Measurements from ENCODE around the gene DHX32. TPM values are rescaled to one million over a fixed set of nuclear protein-coding genes. Genes with fewer than 3 reads are reported as not detected.
A peak's percentile ranks its signal among the peaks of the same experiment; 100 is the strongest.

Gene DHX32
- total and polyA plus RNA-seq, 2 of the 4 experiments (the other 2 are of a cell fraction), result 15.6 to 27.8 TPM

- Histone ChIP-seq H3K9me3 (ENCODE audit: control insufficient read depth, insufficient read depth, low read length) (no peaks in the 10 kb centered on the region), H4K91ac (ENCODE audit: insufficient read depth, low read depth, low read length) (no peak overlapping the region), H3K56ac (ENCODE audit: extremely low read depth, insufficient read depth, low read length) (no peak overlapping the region), H2BK20ac (ENCODE audit: low read depth, low read length) (no peak overlapping the region), H3K18ac (ENCODE audit: low read depth, low read length) (no peak overlapping the region), H2AK5ac (ENCODE audit: low read depth, low read length) (no peak overlapping the region), H3K9me1 (ENCODE audit: insufficient read depth, low read length) (peaks cover 6% of the 10 kb centered on the region; the same call in 1 of the 2 replicates), H2AK9ac (replicated peaks; ENCODE audit: low read depth, low read length, poor library complexity) (no peak overlapping the region), H3K36me3 (ENCODE audit: control insufficient read depth, insufficient read depth, low read length) (peaks cover 50% of the 10 kb centered on the region), H4K5ac (ENCODE audit: low read depth, low read length) (no peak overlapping the region), H3K4me3 (ENCODE audit: insufficient read depth, low read depth, low read length) (no peak overlapping the region), H3K14ac (replicated peaks; ENCODE audit: low read depth, low read length) (no peak overlapping the region), H2BK120ac (ENCODE audit: low read depth, low read length) (no peak overlapping the region), H2BK5ac (ENCODE audit: low read depth, low read length, poor library complexity, severe bottlenecking) (no peak overlapping the region), H3K9ac (ENCODE audit: low read depth, low read length) (no peak overlapping the region), H3K27me3 (ENCODE audit: control insufficient read depth, insufficient read depth, low read length) (no peaks in the 10 kb centered on the region), H3K79me1 (ENCODE audit: low read depth in 1 of 2, low read length in 2 of 2) (no peaks in the 10 kb centered on the region; a peak in 1 of 4 replicates), H4K8ac (ENCODE audit: low read depth in 2 of 2, low read length in 2 of 2) (no peak overlapping the region), H3K4me2 (ENCODE audit: low read depth, low read length) (no peak overlapping the region), H4K20me1 (ENCODE audit: insufficient read depth, low read length) (peaks cover 4% of the 10 kb centered on the region; the same call in 1 of the 2 replicates), H2AFZ (replicated peaks; ENCODE audit: low read length, poor library complexity) (no peak overlapping the region), H3K4me1 (ENCODE audit: control insufficient read depth, insufficient read depth, low read length) (peaks cover 2% of the 10 kb centered on the region), H2BK15ac (ENCODE audit: low read depth, low read length) (no peak overlapping the region), H3K27ac (ENCODE audit: insufficient read depth, low read length) (no peak overlapping the region), H3K23ac (ENCODE audit: low read depth, low read length) (no peak overlapping the region), H3K4ac (ENCODE audit: low read depth, low read length) (no peak overlapping the region)
- in situ Hi-C loops (cut with MboI; ENCODE audit: low sequenced_read_pairs), result no loop called here
- dilution Hi-C loops (cut with HindIII; ENCODE audit: low sequenced_read_pairs, unreplicated experiment), result no loop called here
- intact Hi-C loops (cut with micrococcal nuclease), result no loop called here
- ChIA-PET POLR2A (ENCODE audit: unreplicated experiment) (no interaction called here), CTCF (no interaction called here)
- no peak for TF ChIP-seq RAD21 (IDR thresholded peaks at IDR 0.05; ENCODE audit: low read length)
- no peak for TF ChIP-seq ELK1 (IDR thresholded peaks at IDR 0.05; ENCODE audit: borderline replicate concordance, low read depth, low read length)
- 0 out of 2 replicates have a peak, but pooled peaks have one; percentile 21 for TF ChIP-seq FOS (IDR thresholded peaks at IDR 0.05; ENCODE audit: low read depth, low read length)
- TF ChIP-seq POLR2A (IDR thresholded peaks at IDR 0.05; ENCODE audit: low read depth, low read length), result no peak
- TF ChIP-seq CTCF (conservative IDR thresholded peaks at IDR 0.05; ENCODE audit: low read depth, low read length), result no peak
- BruUV-seq (replicated peaks), result no TSS peak
- no CpG with 5 or more reads among the region's 3 CpGs for WGBS, 2 experiments (ENCODE audit: extremely low coverage in 2 of 2, insufficient read length in 1 of 2)
- ATAC-seq (ENCODE audit: low read depth) (peak; percentile 74), DNase-seq (peak; percentile 51)
Observed at GRCh38 chr10:125840955-125841354, 40.1 kb downstream of the DHX32 start.

All from IMR-90 (cell line).